Bone marrow (tissue), 2 donors: ENCODE measurements around the gene FGA.

Experiments
- DNase-seq, 2 donors: peaks; one replicate each; lab custom pipeline; 2025; lab: John Stamatoyannopoulos, UW

FGA gene

DNA sequence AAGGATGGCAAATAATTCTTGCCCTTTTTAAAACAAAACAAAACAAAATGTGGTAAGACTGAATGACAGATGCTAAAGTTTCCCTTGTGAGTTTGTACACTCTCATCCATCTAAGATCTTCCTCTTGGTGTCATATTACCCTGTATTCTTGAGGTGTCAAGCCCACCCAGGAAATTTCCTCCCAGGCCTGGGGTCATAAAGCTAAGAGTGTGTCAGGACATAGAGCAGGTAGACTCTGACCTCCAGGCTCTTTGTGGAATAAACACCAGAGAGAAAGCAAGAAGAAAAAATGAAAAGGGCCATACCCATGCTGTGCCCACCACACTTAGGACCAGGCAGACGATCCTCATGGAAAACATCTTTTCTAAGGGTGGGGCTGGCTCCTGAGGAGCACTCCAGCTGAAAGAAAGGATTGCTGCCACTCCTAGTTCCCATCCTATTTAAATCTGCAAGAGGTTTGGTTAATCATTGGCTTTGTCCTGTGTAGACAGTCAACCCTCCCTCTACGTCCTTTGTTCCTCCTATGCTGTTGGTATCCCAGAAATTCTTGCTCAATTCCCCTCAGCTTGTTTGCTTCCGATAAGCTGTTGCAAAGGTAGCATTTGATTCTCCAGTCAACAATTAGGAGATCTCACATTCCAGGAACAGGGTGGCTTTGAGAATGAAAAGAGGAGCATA is at the start of gene FGA:
Gene FGA, minus strand, starts transcription at position 414 of the 678 bp plus-strand sequence. Its CDS starts 55 bp downstream, at position 359.
- DNase-seq: no peak

GRCh38 chr4:154634058-154634457 is 43.5 kb upstream of the FGA start:
- no peak for DNase-seq

GRCh38 chr4:154631828-154632227 is 41.3 kb upstream of the FGA start:
- DNase-seq: no peak

DNA sequence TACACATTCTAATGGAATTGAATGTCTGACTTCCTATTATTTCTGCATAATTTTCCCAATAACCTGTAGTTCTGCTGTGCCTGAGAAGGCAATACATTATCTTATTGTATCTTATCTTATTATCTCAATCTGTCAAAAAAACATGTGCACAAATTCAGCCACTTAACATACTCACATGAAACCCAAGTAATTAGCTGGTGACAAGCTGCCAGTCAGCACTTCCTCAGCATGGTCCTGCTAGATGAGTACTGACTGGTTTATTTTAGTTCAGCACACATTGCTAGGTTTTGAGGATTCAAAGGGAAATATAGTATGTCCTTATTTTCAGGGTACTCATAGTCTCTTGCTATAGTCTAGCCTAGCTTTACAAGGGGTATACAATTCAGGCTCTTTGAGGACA is 39.8 kb upstream of the FGA start:
- DNase-seq: no peak

GRCh38 chr4:154626793-154627484 is 36.4 kb upstream of the FGA start:
- DNase-seq: peak in 1 of 2 donors; percentile 52

DNA sequence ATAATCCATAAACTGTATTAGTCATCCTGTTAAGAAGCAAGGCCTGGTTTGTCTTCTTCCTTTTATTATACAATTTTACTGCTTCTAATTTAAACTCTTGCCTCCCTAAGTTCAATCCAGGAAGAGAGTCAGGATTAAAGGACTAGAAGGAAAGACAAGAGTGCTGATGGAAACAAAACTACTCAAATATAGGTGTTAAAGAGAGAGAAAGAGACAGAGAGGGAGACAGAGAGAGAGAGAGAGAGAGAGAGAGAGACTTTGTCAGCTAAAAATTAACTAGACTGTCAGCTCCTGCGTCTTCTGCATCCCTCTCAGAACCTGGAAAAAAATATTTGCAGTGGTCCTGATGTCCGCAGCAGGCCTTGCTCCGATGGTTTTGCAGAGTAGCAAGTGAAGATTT is 35.4 kb upstream of the FGA start:
- DNase-seq: no peak

DNA sequence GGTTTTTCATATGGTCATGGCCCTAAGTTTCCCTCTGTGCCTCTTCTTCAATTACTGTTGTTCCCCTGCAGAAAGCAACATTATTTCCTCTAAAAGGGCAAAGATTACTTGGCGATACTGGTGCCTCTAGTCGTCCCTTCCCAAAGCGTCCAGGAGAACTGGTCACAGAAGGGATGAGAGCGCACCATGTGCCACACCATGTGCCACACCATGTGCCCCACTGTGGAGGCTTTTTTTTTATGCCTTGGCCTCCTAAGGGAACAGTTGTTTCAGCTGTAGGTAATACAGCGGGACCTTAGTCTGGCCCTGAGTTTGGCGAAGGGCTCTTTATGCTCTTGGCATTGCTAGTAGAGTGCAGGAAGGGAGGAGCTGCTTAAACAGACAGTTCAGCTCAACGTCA is 33.5 kb upstream of the FGA start:
- no peak for DNase-seq

DNA sequence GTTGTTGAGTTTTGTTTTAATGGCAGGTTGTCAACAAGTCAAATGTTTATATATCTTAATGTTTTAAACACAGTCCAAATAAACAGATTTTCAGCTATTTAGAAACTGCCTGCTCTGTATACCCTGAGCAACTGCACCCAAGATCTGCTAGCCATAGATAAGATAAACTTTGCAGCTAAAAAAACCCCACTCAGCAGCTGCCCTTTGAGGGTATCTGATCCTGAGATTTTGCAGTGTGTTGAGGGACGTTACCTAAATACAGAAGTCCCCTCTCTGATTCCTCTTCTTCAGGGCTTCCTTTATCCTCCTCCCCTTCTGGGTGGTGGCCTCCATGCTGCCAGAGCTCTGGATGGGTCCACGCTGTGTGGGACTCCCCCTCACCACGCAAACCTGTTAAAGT is 32.9 kb upstream of the FGA start:
- DNase-seq: no peak

GRCh38 chr4:154622598-154622997 is 32.1 kb upstream of the FGA start:
- no peak for DNase-seq

DNA sequence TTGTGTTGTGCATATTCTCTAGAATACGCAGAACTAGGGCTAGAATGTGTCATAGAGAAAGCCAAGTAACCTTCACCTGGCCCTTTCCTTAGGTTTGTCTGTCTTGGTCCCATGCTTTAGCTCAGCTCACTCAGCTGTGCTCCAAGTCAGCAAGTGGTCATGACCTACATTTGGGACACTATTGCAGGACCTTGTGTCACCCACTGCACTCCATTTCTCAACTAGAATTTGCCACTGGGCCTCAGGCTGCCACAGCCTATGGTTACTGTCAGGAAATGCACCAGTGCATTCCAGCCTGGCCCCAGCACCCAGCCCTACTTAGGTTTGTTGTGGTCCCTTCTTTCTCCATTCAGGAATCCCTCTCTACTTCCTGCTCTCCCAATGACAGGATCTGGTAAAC is 29.6 kb upstream of the FGA start:
- DNase-seq: no peak

GRCh38 chr4:154618708-154619315 is 28.3 kb upstream of the FGA start:
- peak in 1 of 2 donors; percentile 40 for DNase-seq

DNA sequence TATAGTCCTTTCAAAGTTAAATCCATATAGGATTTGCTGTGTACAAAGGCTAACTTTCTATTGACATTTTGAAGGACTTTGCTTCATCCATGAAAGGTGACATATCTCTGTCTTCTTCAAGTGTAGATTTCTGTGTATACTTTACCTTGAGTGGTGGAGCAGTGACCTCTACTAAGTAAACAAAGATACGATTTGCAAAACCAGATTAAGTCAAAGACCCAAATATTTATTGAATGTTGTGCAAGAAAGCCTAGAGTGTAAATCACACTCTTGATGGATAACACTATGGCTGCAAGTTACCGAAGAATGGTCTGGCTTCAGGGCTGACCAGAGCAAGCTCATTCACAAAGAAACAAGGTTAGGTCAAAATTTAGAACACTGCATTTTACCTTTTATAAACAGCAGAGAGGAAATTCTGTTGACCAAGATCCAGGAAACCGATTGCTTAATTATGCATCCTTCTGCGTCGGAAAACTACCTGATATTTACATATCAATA is 27.3 kb upstream of the FGA start:
- no peak for DNase-seq

- peak in 1 of 2 donors; percentile 60 for DNase-seq
These were observed 26.2 kb upstream of the FGA start for GRCh38 chr4:154616731-154617130.

- DNase-seq: no peak
These were observed 25.7 kb upstream of the FGA start for GRCh38 chr4:154616287-154616686.

GRCh38 chr4:154615211-154615610 is 24.7 kb upstream of the FGA start:
- DNase-seq: no peak

DNA sequence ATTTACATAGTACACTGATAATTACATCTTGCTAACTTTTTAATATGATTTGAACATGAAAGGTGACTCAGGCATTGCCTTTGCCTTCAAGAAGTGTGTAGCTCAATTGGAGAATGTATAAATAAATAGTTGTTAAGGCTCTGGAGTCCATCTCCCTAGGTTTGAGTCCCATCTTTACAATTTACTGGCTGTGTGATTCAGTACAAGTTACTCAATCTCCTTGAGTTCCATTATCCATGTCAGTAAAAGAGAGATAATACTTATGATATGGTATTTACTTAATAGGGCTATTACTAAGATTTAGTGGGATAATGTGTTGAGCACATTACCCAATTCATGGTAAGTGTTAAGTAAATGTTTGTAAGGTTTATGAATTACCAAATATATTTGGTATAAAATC is 23.8 kb upstream of the FGA start:
- no peak for DNase-seq

DNA sequence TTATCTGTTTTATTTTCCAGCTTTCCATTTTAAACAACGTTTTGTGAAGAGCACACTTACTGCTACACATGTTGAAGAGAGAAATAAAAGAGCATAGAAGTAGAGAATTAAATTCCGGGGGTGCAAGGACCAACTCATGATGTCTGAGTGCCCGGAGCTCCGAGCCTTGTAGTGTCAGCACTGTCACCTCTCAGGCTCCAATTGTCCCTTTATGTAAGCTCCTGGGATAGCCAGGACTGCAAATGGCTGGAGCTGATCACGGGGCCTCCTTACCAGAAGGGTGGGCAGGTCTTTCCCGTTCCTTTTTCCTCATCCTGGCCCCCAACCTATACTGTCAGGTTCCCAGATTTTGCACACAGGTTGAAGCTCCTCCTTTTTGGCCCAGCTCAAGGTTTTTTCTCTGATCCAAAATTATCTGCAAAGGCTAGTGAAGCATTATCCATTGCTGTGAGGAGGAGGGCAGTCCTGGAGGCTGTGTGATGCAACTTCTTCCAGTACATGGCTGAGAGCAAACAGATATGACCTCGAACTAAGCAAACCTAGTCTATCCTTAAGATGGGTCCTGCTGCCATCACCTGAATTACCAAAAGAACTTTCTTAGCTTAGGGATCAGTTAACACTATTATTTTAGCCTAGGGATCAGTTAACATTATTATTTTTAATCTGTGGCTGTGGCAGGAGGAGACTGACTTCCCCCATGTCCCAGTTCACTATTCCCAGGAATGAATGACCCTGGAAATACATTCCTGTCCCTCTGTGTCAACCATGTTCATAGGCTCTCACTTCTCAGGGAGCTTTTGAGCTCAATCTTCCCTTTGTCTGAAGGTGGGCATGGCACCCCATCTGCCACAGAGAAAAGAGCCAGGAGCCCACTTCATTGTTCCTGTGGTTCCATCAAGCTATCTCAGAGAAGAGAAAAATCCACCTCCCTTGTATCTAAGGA is 22.2 kb upstream of the FGA start, which contains the start of gene FGG:
Gene FGG, minus strand, starts transcription at position 185 of the 943 bp plus-strand sequence. Its CDS starts 47 bp downstream, at position 138.
- DNase-seq: no peak

GRCh38 chr4:154611833-154612232 is 21.3 kb upstream of the FGA start:
- no peak for DNase-seq

GRCh38 chr4:154610582-154610981 is 20.0 kb upstream of the FGA start:
- peak in 1 of 2 donors; percentile 20 for DNase-seq

GRCh38 chr4:154609532-154609931 is 19.0 kb upstream of the FGA start:
- DNase-seq: no peak

- DNase-seq: no peak
These were observed 18.1 kb upstream of the FGA start for GRCh38 chr4:154608361-154609252.
